ENCODE results near the gene PRCC.

DNA sequence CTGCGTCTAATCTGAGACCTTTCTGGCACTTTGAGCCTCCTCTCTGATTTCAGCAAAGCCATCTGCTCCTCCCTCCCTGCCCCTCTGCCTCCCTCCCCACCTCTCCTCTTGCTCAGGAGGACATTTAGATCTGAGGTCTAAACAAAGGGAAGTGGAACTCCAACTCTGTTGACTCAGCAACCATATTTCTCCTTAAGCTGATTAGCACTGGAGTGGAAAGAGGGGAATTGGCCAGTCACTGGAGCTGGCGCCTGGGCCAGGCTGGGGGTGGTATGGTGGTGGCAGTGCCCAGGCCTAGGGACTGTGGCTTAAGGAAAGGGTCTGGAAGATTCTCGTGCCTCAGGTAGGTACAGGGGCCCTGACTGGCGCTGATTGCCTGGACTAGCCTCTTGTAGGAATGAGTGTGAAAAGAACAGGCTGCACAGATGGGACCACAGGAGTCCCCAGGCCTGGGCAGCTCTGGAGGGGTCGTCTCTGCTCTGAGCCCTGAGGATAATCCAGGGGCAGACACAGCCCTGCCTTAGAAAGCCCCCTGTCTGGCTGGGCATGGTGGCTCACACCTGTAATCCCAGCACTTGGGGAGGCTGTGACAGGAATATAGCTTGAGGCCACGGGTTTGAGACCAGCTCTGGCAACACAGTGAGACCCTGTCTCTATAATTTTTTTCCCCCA is 37.4 kb downstream of the PRCC start:
- TF ChIP-seq, protein P1, sequence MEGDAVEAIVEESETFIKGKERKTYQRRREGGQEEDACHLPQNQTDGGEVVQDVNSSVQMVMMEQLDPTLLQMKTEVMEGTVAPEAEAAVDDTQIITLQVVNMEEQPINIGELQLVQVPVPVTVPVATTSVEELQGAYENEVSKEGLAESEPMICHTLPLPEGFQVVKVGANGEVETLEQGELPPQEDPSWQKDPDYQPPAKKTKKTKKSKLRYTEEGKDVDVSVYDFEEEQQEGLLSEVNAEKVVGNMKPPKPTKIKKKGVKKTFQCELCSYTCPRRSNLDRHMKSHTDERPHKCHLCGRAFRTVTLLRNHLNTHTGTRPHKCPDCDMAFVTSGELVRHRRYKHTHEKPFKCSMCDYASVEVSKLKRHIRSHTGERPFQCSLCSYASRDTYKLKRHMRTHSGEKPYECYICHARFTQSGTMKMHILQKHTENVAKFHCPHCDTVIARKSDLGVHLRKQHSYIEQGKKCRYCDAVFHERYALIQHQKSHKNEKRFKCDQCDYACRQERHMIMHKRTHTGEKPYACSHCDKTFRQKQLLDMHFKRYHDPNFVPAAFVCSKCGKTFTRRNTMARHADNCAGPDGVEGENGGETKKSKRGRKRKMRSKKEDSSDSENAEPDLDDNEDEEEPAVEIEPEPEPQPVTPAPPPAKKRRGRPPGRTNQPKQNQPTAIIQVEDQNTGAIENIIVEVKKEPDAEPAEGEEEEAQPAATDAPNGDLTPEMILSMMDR (conservative IDR thresholded peaks at IDR 0.05) = no peak
- no peak for TF ChIP-seq ZFX (IDR thresholded peaks at IDR 0.05)
